Measurements from ENCODE around the gene TECPR2. TPM values are rescaled to one million over a fixed set of nuclear protein-coding genes. Genes with fewer than 3 reads are reported as not detected.
A peak's percentile ranks its signal among the peaks of the same experiment; 100 is the strongest.

TECPR2 gene
- total RNA-seq, 1 donor from 2014 or later, result 12.0 TPM

- no peak for DNase-seq (ENCODE audit: extremely low spot score in 2 of 2)
- H3K36me3 ChIP-seq, result no peaks in the 10 kb centered on the region
- H3K27ac ChIP-seq, result peak within 1 kb of the TSS; percentile 88
- no peaks in the 10 kb centered on the region for H3K27me3 ChIP-seq
- peaks cover 16% of the 10 kb centered on the region for H3K4me1 ChIP-seq
- no peaks in the 10 kb centered on the region for H3K9me3 ChIP-seq
- peak; percentile 5 to 78 for TF ChIP-seq POLR2AphosphoS5 (IDR thresholded peaks at IDR 0.05; ENCODE audit: insufficient read depth in 1 of 2, low read depth in 1 of 2)
- peak in 1 of 2 donors; percentile 37 for TF ChIP-seq POLR2A (IDR thresholded peaks at IDR 0.05)
- TF ChIP-seq CTCF (IDR thresholded peaks at IDR 0.05), result no peak
- peak within 1 kb of the TSS; percentile 74 to 76 for H3K4me3 ChIP-seq
- intact Hi-C loops (cut with DNase I), result no loop called here
These were observed 147.2 kb downstream of the TECPR2 start, which contains the start of gene ANKRD9 for GRCh38 chr14:102509746-102510615. ANKRD9 (minus strand) TSS chr14:102509776; CDS start chr14:102507889, 1,887 bp downstream.

GRCh38 chr14:102510616-102511520, 148.1 kb downstream of the TECPR2 start:
- no peaks in the 10 kb centered on the region for H3K27me3 ChIP-seq
- peak overlapping the region; percentile 85 for H3K27ac ChIP-seq
- peak overlapping the region; percentile 72 to 76 for H3K4me3 ChIP-seq
- no peak for DNase-seq (ENCODE audit: extremely low spot score in 2 of 2)
- peaks cover 16% of the 10 kb centered on the region for H3K4me1 ChIP-seq
- TF ChIP-seq CTCF (IDR thresholded peaks at IDR 0.05) (no peak), POLR2AphosphoS5 (IDR thresholded peaks at IDR 0.05; ENCODE audit: insufficient read depth in 1 of 2, low read depth in 1 of 2) (no peak), POLR2A (IDR thresholded peaks at IDR 0.05) (peak in 1 of 2 donors; percentile 24)
- H3K36me3 ChIP-seq, result no peaks in the 10 kb centered on the region
- intact Hi-C loops (cut with DNase I), result no loop called here
- no peaks in the 10 kb centered on the region for H3K9me3 ChIP-seq

GRCh38 chr14:102511538-102511937, 148.8 kb downstream of the TECPR2 start:
- TF ChIP-seq CTCF (IDR thresholded peaks at IDR 0.05) (no peak), POLR2A (IDR thresholded peaks at IDR 0.05) (no peak), POLR2AphosphoS5 (IDR thresholded peaks at IDR 0.05; ENCODE audit: insufficient read depth in 1 of 2, low read depth in 1 of 2) (no peak)
- no peak overlapping the region for H3K4me3 ChIP-seq
- H3K36me3 ChIP-seq, result no peaks in the 10 kb centered on the region
- intact Hi-C loops (cut with DNase I), result no loop called here
- no peaks in the 10 kb centered on the region for H3K27me3 ChIP-seq
- H3K9me3 ChIP-seq, result no peaks in the 10 kb centered on the region
- H3K27ac ChIP-seq, result peak overlapping the region; percentile 85
- H3K4me1 ChIP-seq, result peaks cover 20% of the 10 kb centered on the region
- no peak for DNase-seq (ENCODE audit: extremely low spot score in 2 of 2)

GRCh38 chr14:102512793-102513300, 150.1 kb downstream of the TECPR2 start:
- Histone ChIP-seq H3K4me1 (peaks cover 28% of the 10 kb centered on the region), H3K9me3 (no peaks in the 10 kb centered on the region), H3K4me3 (no peak overlapping the region), H3K36me3 (no peaks in the 10 kb centered on the region), H3K27me3 (no peaks in the 10 kb centered on the region), H3K27ac (no peak overlapping the region)
- TF ChIP-seq POLR2AphosphoS5 (IDR thresholded peaks at IDR 0.05; ENCODE audit: insufficient read depth in 1 of 2, low read depth in 1 of 2) (no peak), CTCF (IDR thresholded peaks at IDR 0.05) (no peak), POLR2A (IDR thresholded peaks at IDR 0.05) (no peak)
- intact Hi-C loops (cut with DNase I), result no loop called here
- DNase-seq (ENCODE audit: extremely low spot score in 2 of 2), result no peak
